Liver (tissue), 9 donors: ENCODE measurements around the gene HOXB3. TPM values are rescaled to one million over a fixed set of nuclear protein-coding genes. Genes with fewer than 3 reads are reported as not detected.
A peak's percentile ranks its signal among the peaks of the same experiment; 100 is the strongest.

Experiments
- DNase-seq: peaks from one replicate; pipeline ENCODE4 v3.0.0-alpha.2; 2017; ENCODE audit warnings: low spot score
- H3K27ac ChIP-seq, 2 donors: one replicate each; pipeline ENCODE4 v1.7.0; 2013; ENCODE audit warnings: inconsistent platforms in 2 of 2, low read length in 2 of 2, control low read depth in 1 of 2, low read depth in 1 of 2, mild to moderate bottlenecking in 1 of 2
- H3K27me3 ChIP-seq, 4 donors: one replicate each; pipeline versions ENCODE4 v1.6.1 to v1.7.0; 2013; ENCODE audit warnings: low read length in 3 of 4, inconsistent platforms in 1 of 4, mild to moderate bottlenecking in 1 of 4, moderate library complexity in 1 of 4; ENCODE audit not compliant: control insufficient read depth in 4 of 4, insufficient read depth in 4 of 4
- H3K36me3 ChIP-seq, 4 donors: one replicate each; pipeline versions ENCODE4 v1.6.1 to v1.7.0; 2013; ENCODE audit warnings: low read length in 3 of 4, mild to moderate bottlenecking in 3 of 4, low read depth in 1 of 4, moderate library complexity in 1 of 4; ENCODE audit not compliant: control insufficient read depth in 4 of 4, insufficient read depth in 3 of 4
- H3K4me1 ChIP-seq, 4 donors: one replicate each; pipeline versions ENCODE4 v1.6.1 to v1.7.0; 2013; ENCODE audit warnings: low read length in 3 of 4, mild to moderate bottlenecking in 3 of 4, moderate library complexity in 1 of 4; ENCODE audit not compliant: control insufficient read depth in 4 of 4, insufficient read depth in 4 of 4
- H3K4me3 ChIP-seq, 3 donors: one replicate each; pipeline versions ENCODE4 v1.6.1 to v1.7.0; 2013; ENCODE audit warnings: low read length in 3 of 3, control low read depth in 1 of 3, low read depth in 1 of 3, mild to moderate bottlenecking in 1 of 3
- H3K9ac ChIP-seq, 2 donors: one replicate each; pipeline ENCODE4 v1.7.0; 2013; ENCODE audit warnings: low read length in 2 of 2, mild to moderate bottlenecking in 2 of 2, moderate library complexity in 2 of 2, control low read depth in 1 of 2, low read depth in 1 of 2
- H3K9me3 ChIP-seq, 4 donors: one replicate each; pipeline versions ENCODE4 v1.6.1 to v1.7.0; 2013; ENCODE audit warnings: low read length in 3 of 4; ENCODE audit not compliant: control insufficient read depth in 4 of 4
- ATF3 ChIP-seq: IDR thresholded peaks from 2 replicates; pipeline ENCODE4 v1.6.1; 2016; ENCODE audit warnings: antibody characterized with exemption
- EGR1 ChIP-seq, 2 donors: IDR thresholded peaks; 2 replicates each; pipeline ENCODE4 v1.6.1; 2016 to 2018; ENCODE audit warnings: antibody characterized with exemption in 2 of 2, low read depth in 2 of 2
- FOXA1 ChIP-seq: IDR thresholded peaks from 2 replicates; pipeline ENCODE4 v1.6.1; 2016; ENCODE audit warnings: antibody characterized with exemption
- FOXA2 ChIP-seq: IDR thresholded peaks from 2 replicates; pipeline ENCODE4 v1.6.1; 2016; ENCODE audit warnings: antibody characterized with exemption
- GABPA ChIP-seq, 2 donors: IDR thresholded peaks in 1 of 2; conservative IDR thresholded peaks in 1 of 2; 2 replicates each; pipeline ENCODE4 v1.6.1; 2016; ENCODE audit warnings: antibody characterized with exemption in 2 of 2, mild to moderate bottlenecking in 1 of 2, moderate library complexity in 1 of 2
- HNF4A ChIP-seq, 2 donors: conservative IDR thresholded peaks; 2 replicates each; pipeline ENCODE4 v1.6.1; 2016; ENCODE audit warnings: antibody characterized with exemption in 2 of 2, mild to moderate bottlenecking in 2 of 2
- HNF4G ChIP-seq: IDR thresholded peaks from 2 replicates; pipeline ENCODE4 v1.6.1; 2016; ENCODE audit warnings: antibody characterized with exemption
- JUND ChIP-seq, 2 donors: IDR thresholded peaks; 2 replicates each; pipeline ENCODE4 v1.6.1; 2016; ENCODE audit warnings: antibody characterized with exemption in 2 of 2
- MAX ChIP-seq: IDR thresholded peaks from 2 replicates; pipeline ENCODE4 v1.6.1; 2016; ENCODE audit warnings: antibody characterized with exemption
- NR2F2 ChIP-seq: IDR thresholded peaks from 2 replicates; pipeline ENCODE4 v1.6.1; 2016; ENCODE audit warnings: antibody characterized with exemption
- RAD21 ChIP-seq, 2 donors: IDR thresholded peaks; 2 replicates each; pipeline ENCODE4 v1.6.1; 2016; ENCODE audit warnings: antibody characterized with exemption in 2 of 2, mild to moderate bottlenecking in 2 of 2
- REST ChIP-seq: IDR thresholded peaks from 2 replicates; pipeline ENCODE4 v1.6.1; 2016; ENCODE audit warnings: antibody characterized with exemption, mild to moderate bottlenecking
- RXRA ChIP-seq, 2 donors: IDR thresholded peaks; 2 replicates each; pipeline ENCODE4 v1.6.1; 2017 to 2018; ENCODE audit warnings: antibody characterized with exemption in 2 of 2, mild to moderate bottlenecking in 1 of 2
- SP1 ChIP-seq: IDR thresholded peaks from 2 replicates; pipeline ENCODE4 v1.6.1; 2018; ENCODE audit warnings: antibody characterized with exemption, mild to moderate bottlenecking
- TAF1 ChIP-seq: conservative IDR thresholded peaks from 2 replicates; pipeline ENCODE4 v1.6.1; 2016; ENCODE audit warnings: antibody characterized with exemption, mild to moderate bottlenecking
- YY1 ChIP-seq: IDR thresholded peaks from 2 replicates; pipeline ENCODE4 v1.6.1; 2016; ENCODE audit warnings: antibody characterized with exemption, mild to moderate bottlenecking
- ZBTB33 ChIP-seq: IDR thresholded peaks from 2 replicates; pipeline ENCODE4 v1.6.1; 2016; ENCODE audit warnings: antibody characterized with exemption
- WGBS: extraction: QIAGEN DNeasy Blood & Tissue Kit; methylation state at CpG from one replicate; pipeline ENCODE4 v1.1.7; 2013; 5-methylcytosine and 5-hydroxymethylcytosine counted together
- polyA plus RNA-seq, 2 donors: library from polyadenylated mRNA; stranded (reverse) in 1 of 2; unstranded in 1 of 2; fragments of 200-250 nt in 1 of 2; fragments of >200 nt in 1 of 2; fragmentation: Nextera tagmentation in 1 of 2; extraction: Ambion mirVana in 1 of 2; gene quantifications; one replicate each; pipeline versions ENCODE4 v1.2.1 to v1.2.3, GENCODE V29; 2013 to 2015
- total RNA-seq, 2 donors: library from RNA; depleted of rRNA; stranded (reverse); fragments of >200 nt; gene quantifications; one replicate each; pipeline ENCODE4 v1.2.3, GENCODE V29; 2014
- donor health status: healthy.
- donor health status: healthy.
- donor health status: healthy.
- donor health status: healthy.
- donor health status: healthy.

Gene HOXB3
- total and polyA plus RNA-seq, 4 donors = 0.75 to 2.2 (median 1.2) TPM

DNA sequence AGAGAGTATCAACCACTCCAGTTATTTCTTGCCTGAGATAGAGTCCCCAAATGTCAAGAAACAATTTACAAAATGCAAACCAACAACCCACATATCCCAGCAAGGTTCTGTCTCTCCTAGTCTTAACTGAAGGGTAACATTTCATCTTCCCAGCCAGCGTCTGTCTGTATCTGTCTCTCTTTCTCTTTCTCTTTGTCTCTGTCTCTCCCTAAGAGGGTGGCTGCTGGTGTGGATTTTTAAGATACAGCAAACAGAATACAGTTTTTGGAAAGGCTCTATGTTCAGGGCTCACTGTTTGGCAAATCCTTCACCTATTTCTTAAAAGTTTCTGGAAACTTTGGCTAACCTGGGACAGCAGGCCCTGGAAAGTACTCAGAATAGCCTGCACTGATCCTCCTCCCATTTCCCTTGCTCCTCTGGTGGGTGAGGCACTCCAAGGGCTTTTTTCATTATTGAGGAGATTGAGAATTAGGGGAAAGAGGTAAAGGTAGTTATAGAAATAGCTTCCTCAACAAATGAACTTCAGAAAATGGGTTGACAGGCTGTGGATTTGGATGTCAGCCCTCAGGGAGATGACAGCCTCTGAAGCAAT, 18.1 kb downstream of the HOXB3 start:
- H3K9me3 ChIP-seq = no peaks in the 10 kb centered on the region
- TF ChIP-seq GABPA (IDR thresholded peaks at IDR 0.05 in 1 of 2, conservative IDR thresholded peaks at IDR 0.05 in 1 of 2) = no peak
- no peak for TF ChIP-seq TAF1
- no peak for TF ChIP-seq MAX
- no peak for TF ChIP-seq HNF4G
- TF ChIP-seq SP1 = no peak
- no peak for TF ChIP-seq ZBTB33
- no peak for TF ChIP-seq NR2F2
- no peak for TF ChIP-seq REST
- TF ChIP-seq YY1 = no peak
- TF ChIP-seq FOXA2 = no peak
- no peak for TF ChIP-seq JUND (IDR thresholded peaks at IDR 0.05)
- DNase-seq = no peak
- H3K27me3 ChIP-seq = peaks cover 0 to 31% (median 11%) of the 10 kb centered on the region in 4 donors
- peak overlapping the region; percentile 15 to 59 for H3K27ac ChIP-seq
- no peak overlapping the region for H3K9ac ChIP-seq
- no peak overlapping the region for H3K4me3 ChIP-seq
- no peaks in the 10 kb centered on the region for H3K36me3 ChIP-seq
- WGBS = 52% methylated on average over 1 of the region's 1 CpG
- peaks cover 0 to 3% (median 0%) of the 10 kb centered on the region in 4 donors for H3K4me1 ChIP-seq

DNA sequence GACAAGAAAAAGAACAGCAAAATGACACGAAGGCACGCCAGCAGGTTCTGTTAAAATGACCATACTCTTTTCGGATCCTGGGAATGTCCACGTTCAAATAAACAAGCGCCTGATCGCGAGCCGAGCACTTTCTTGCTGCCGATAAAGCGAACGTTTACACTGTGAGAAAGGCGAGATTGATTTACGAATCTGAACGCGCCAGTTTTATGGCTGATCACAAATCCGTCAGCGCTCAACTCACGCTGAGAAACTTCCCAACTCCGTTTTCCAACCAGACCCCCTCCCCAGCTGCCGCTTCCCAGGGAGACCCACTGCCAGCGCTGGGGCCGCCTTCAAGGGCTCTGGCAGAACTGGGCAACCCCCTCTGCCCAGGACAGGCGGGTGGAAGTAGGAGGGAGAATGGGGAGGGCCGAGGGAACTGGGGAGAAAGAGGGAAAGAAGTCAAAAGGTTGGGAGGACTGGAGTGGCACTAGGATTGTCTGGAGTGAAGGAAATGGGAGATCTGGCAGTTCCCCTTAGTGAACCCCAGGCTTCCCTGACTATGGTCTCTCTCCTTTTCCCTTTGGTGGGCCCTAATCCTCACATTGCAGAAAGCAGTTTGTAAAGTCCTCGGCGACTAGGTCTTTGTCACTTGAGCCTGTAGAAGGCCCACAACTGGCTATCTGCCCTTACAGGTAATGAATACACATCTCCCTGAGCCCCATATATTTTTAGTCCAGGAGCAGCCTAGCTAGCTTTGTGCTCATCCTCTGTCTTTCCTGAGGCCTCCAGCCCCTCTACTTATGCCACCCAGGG, 18.8 kb downstream of the HOXB3 start:
- TF ChIP-seq JUND (IDR thresholded peaks at IDR 0.05) (no peak), ZBTB33 (no peak), MAX (no peak), TAF1 (no peak), HNF4G (no peak), HNF4A (conservative IDR thresholded peaks at IDR 0.05) (no peak), EGR1 (IDR thresholded peaks at IDR 0.05; ENCODE audit: low read depth in 2 of 2) (no peak), NR2F2 (no peak), SP1 (no peak), FOXA1 (no peak), YY1 (no peak), GABPA (IDR thresholded peaks at IDR 0.05 in 1 of 2, conservative IDR thresholded peaks at IDR 0.05 in 1 of 2) (no peak), ATF3 (no peak), REST (no peak), FOXA2 (no peak), RXRA (IDR thresholded peaks at IDR 0.05) (no peak), RAD21 (IDR thresholded peaks at IDR 0.05) (no peak)
- H3K36me3 ChIP-seq = no peaks in the 10 kb centered on the region
- no peak overlapping the region for H3K4me3 ChIP-seq
- peaks cover 0 to 32% (median 11%) of the 10 kb centered on the region in 4 donors for H3K27me3 ChIP-seq
- peaks cover 0 to 3% (median 0%) of the 10 kb centered on the region in 4 donors for H3K4me1 ChIP-seq
- 23% methylated on average over 26 of the region's 26 CpGs for WGBS
- peak overlapping the region; percentile 15 to 54 for H3K27ac ChIP-seq
- no peak overlapping the region for H3K9ac ChIP-seq
- DNase-seq = no peak
- no peaks in the 10 kb centered on the region for H3K9me3 ChIP-seq
